Jurkat, Clone E6-1 (cell line): Measurements from ENCODE around the gene MCAT.
"Not testable (repeated sequence)": the region's sequence is repeated elsewhere in the genome, so short reads cannot be mapped to it uniquely, and the experiment has no call there.

ENCODE experiments used
- DNase-seq: peaks from one replicate; pipeline ENCODE4 v3.0.0-alpha.2; 2011; ENCODE audit warnings: low read depth, low spot score
- H3K4me3 ChIP-seq: 2 replicates; pipeline ENCODE4 v1.5.1; 2011; ENCODE audit warnings: mild to moderate bottlenecking, low read length, control low read depth, moderate library complexity

The MCAT gene

DNA sequence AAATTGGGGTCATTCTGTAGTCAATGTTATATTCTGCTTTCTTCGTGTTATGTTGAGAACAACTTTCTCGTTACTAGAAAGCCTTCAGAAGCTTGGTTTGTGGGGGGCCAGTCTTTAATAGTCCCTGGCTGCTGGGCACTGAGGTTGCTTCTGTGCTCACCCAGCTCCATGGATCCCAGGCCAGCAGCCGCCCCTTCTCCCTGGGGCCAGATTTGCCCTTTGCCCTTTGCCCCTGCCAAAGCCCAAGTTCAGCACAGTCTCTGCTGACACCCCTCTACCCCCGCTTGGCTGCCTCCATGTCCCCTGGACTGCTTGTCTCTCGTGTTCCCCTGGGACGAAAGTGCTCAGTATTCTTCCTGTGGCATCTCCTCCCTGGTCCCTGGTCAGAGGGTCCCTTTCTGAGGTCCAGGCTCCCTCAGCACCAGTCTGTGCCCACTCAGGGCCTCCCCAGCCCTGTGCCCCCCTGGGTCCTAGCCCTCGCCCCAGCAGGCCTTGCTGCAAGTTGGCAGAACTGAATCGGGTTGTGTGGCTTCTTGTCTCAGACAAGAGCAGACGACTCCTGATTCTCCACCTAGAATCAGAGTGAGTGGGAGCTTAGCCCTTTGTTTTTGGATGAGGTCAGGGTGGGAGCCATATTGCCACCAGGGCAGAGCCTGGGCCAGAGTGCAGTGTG lies 14.8 kb upstream of the MCAT start:
- no peak overlapping the region for H3K4me3 ChIP-seq
- DNase-seq = no peak

GRCh38 chr22:43156413-43156812 lies 13.2 kb upstream of the MCAT start:
- DNase-seq = no peak
- no peak overlapping the region for H3K4me3 ChIP-seq

GRCh38 chr22:43155789-43156188 lies 12.6 kb upstream of the MCAT start:
- DNase-seq = no peak
- no peak overlapping the region for H3K4me3 ChIP-seq

DNA sequence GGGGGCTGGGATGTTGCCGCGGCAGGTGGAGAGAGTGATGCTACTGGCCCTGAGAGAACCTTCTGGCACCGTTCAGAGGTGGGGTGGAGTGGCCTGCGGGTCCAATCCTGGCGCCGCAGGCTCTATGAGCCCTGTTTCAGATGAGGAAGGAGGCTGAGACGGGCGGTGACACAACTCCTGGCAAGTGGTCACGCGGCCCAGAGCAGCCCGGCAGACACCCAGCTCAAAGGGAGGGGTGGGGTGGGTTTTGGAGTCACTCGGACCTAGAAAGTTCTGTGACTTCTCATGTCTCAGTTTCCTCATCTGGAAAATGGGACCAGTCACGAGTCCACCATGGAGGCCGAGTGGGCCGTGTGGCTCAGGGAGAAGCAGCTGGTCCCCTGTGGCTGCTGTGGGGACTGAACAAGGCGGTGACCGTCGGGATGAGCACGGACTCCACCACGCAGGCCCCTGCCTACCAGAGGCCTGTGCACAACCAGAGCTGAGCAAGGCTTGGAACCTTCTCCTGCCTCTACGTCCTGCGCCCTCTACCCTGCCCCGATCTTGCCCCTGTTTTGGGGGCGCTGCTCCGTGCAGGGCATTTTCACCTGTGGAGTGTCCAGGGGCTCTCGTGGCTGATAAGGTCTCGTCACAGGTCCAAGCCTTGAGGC lies 11.8 kb upstream of the MCAT start:
- no peak for DNase-seq
- H3K4me3 ChIP-seq = no peak overlapping the region

DNA sequence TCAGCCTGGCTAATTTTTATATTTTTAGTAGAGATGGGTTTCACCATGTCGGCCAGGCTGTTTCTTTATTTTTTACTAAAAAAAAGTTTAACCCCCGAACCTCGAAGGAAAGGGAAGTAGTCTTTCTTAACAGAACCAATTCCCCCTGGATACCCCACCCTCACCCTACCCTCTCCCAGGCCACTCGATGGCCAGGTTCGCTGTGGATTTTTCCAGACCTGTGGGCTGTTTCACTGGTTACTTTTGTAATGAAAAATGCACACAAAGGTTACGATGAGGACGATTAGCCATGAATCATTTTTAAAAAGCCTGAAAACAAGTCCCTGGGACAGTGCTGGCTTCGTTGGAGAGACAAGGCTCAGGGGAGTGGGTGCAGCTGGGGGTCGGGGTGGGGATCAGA lies 10.7 kb upstream of the MCAT start:
- no peak overlapping the region for H3K4me3 ChIP-seq
- DNase-seq = no peak

DNA sequence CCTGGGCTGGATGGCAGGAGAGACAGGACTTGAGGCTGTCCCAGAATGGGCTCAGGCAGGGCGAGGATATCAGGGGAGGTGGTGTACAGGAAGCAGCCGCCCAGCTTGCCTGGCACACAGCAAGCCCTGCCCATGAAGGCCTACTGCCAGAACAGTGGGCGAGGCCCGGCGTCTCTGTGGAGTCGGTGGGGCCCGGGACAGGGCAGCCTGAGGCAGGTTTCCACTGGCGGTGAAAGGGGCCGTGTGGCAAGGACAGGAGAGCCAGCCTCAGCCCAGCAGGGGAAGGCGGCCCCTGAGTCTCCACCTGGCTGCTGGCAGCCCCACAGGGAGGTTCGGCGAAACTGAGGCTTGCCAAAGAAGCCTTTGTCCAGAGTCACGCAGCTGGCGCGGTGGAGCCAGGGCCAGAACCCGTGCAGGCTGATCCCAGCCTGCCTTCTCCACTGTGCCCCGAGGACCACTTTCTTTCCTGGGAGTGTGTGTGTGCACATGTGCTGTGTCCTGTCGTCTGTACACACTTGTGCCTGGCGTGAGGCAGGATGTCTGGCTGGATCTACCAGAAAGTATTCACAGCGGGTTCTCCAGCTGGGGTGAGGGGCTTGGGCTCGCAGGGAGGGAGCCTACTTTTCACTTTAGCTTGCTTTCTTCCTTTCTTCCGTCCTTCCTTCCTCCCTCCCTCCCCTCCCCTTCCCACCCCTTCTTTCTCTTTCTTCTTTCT lies 9.3 kb upstream of the MCAT start:
- no peak for DNase-seq
- H3K4me3 ChIP-seq = no peak overlapping the region

- no peak overlapping the region for H3K4me3 ChIP-seq
- DNase-seq = no peak
Observed at GRCh38 chr22:43152003-43152356, 8.8 kb upstream of the MCAT start.

- no peak within 1 kb of the TSS for H3K4me3 ChIP-seq
- DNase-seq = no peak
Observed at GRCh38 chr22:43151251-43152002, 8.2 kb upstream of the MCAT start, which contains the start of gene TSPO. TSS of gene TSPO (plus strand) at chr22:43151559. CDS start at chr22:43159239, 7,680 bp downstream.

GRCh38 chr22:43150731-43151206 lies 7.6 kb upstream of the MCAT start:
- no peak overlapping the region for H3K4me3 ChIP-seq
- DNase-seq = no peak

DNA sequence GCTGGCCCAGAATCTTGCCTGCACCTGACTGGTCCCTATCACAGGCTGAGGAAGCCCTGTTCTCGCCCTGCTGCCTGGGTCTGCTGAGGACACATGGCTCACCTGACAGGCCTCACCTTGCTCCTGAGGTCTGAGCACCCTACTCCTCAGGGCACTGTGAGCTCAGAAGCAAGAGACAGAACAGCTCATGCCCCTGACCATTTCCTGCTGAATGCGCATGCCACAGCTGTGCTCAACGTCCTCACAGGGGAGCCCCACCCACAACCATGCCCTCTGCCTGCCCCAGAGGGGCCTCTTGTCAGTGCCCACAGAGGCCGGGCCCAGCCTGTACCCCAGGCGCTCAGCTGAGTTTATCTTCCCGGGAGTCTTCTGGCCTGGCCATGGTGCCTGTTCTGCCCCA lies 5.4 kb upstream of the MCAT start:
- H3K4me3 ChIP-seq = no peak overlapping the region
- DNase-seq = no peak

GRCh38 chr22:43147821-43148220 lies 4.6 kb upstream of the MCAT start:
- no peak overlapping the region for H3K4me3 ChIP-seq
- DNase-seq = no peak

DNA sequence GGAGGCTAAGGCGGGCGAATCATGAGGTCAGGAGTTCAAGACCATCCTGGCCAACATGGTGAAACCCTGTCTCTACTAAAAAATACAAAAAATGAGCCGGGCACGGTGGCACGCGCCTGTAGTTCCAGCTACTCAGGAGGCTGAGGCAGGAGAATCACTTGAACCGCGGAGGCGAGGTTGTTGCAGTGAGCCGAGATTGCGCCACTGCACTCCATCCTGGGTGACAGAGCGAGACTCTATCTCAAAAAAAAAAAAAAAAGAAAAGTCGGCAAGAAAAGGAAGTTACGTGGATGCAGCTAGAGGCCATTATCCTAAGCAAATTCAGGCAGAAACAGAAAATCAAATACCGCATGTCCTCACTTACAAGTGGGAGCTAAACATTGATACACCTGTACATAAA lies 3.1 kb upstream of the MCAT start:
- not testable (repeated sequence) for DNase-seq, H3K4me3 ChIP-seq

GRCh38 chr22:43145371-43145770 lies 2.2 kb upstream of the MCAT start:
- not testable (repeated sequence) for H3K4me3 ChIP-seq, DNase-seq

DNA sequence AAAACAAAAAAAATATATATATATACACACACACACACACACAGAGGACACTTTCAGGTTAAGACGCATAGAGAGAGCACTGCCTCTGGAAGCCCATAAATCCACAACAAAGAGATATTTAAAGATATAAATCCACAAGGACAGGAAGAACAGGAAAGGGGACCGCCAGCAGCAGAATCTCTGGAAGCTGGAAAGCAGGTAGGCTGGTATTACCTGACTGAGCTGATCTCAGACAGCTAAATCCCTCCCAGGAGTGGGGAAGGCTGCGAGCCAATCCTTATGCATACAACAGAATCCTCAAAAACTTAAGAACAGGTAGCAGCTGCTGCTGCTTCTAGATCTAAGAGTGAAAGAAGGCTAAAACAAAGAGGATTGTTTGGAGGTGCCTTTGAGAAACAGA lies 1.8 kb upstream of the MCAT start:
- H3K4me3 ChIP-seq = no peak overlapping the region
- DNase-seq = no peak

DNA sequence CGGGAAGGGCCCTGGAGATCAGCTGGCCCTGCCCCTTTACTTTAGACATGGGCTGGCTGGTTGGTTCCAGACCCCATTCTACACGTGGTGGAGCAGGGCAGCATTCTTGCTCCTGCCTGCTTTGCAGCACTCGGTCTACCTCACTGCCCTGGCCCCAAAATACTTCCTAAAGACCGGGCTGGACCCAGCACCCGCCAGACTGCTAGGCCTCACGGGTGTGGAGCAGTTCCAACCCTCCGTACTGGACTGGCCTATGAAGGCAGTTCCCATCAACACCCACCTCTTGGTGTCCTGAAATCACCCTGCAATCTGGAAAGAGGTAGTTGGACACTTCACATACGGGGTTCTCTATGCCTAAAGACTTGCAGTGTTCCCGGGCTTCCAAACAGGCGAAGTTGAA lies 6.4 kb downstream of the MCAT start:
- no peak for DNase-seq
- H3K4me3 ChIP-seq = no peak overlapping the region

DNA sequence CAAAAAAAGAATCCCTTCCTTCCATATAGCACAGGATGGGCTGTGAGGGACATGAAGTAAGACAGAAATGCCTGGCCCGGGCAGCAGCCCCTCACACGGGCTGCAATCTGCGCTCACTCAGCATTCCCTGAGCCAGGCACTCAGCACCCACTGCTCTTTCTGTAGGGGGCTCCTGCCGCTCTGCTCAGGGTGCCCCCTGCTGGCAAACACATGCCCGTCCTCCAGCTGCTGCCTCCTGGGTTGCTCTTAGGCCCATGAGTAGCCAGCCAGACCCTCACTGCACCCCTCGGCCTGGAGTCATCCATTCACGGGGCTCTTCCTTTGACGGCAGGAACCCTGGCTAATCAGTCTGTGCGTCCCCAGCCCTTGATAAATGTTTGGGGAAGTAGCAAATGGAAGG lies 6.9 kb downstream of the MCAT start:
- H3K4me3 ChIP-seq = no peak overlapping the region
- DNase-seq = peak; percentile 48

GRCh38 chr22:43135565-43135964 lies 7.6 kb downstream of the MCAT start:
- no peak for DNase-seq
- H3K4me3 ChIP-seq = no peak overlapping the region

DNA sequence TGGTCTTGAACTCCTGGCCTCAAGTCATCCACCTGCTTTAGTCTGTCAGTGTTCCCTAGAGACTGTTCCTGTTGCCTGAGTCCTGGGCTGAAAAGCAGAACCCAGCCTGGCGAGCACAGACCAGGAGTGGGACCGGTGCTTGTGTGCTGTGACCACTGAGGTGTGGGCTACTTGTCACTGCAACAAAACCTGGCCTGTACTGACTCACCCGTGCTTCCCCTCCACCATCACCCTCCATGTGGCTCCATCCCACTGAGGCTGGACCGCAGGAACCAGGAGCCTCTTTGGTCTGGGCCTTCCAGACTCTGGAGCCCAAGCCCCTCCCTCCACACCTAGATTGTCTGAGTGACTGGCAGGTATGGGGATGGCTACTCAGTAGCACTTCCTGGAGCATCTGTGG lies 8.6 kb downstream of the MCAT start:
- no peak for DNase-seq
- no peak overlapping the region for H3K4me3 ChIP-seq

GRCh38 chr22:43133401-43133800 lies 9.8 kb downstream of the MCAT start:
- no peak for DNase-seq
- no peak overlapping the region for H3K4me3 ChIP-seq
